ENCODE data around the gene MICAL3.

Gene MICAL3

GRCh38 chr22:18070041-18070440, 45.7 kb upstream of the MICAL3 start:
- no peaks in the 10 kb centered on the region; the same call in 1 of the 2 replicates for H3K27me3 ChIP-seq
- DNase-seq = no peak
- no peaks in the 10 kb centered on the region for H3K4me1 ChIP-seq
- H3K36me3 ChIP-seq = no peaks in the 10 kb centered on the region
- H3K4me3 ChIP-seq (ENCODE audit: low read depth, low read length) = no peak overlapping the region
- H3K9me3 ChIP-seq = no peaks in the 10 kb centered on the region
- no peak for TF ChIP-seq CTCF (IDR thresholded peaks at IDR 0.05; ENCODE audit: low read depth, low read length)

- Histone ChIP-seq H3K4me1 (no peaks in the 10 kb centered on the region), H3K9me3 (no peaks in the 10 kb centered on the region), H3K4me3 (ENCODE audit: low read depth, low read length) (no peak overlapping the region), H3K27me3 (no peaks in the 10 kb centered on the region; the same call in 1 of the 2 replicates), H3K36me3 (no peaks in the 10 kb centered on the region)
- TF ChIP-seq CTCF (IDR thresholded peaks at IDR 0.05; ENCODE audit: low read depth, low read length) = no peak
- no peak for DNase-seq
These were observed 44.7 kb upstream of the MICAL3 start for GRCh38 chr22:18069041-18069440.

- no peak for DNase-seq
- Histone ChIP-seq H3K4me3 (ENCODE audit: low read depth, low read length) (no peak overlapping the region), H3K4me1 (no peaks in the 10 kb centered on the region)
These were observed 44.1 kb upstream of the MICAL3 start for GRCh38 chr22:18068381-18068988.

GRCh38 chr22:18067548-18068341, 43.4 kb upstream of the MICAL3 start:
- no peak for TF ChIP-seq CTCF (IDR thresholded peaks at IDR 0.05; ENCODE audit: low read depth, low read length)
- DNase-seq = no peak
- no peaks in the 10 kb centered on the region for H3K36me3 ChIP-seq
- no peaks in the 10 kb centered on the region; the same call in 1 of the 2 replicates for H3K27me3 ChIP-seq
- no peaks in the 10 kb centered on the region for H3K4me1 ChIP-seq
- no peaks in the 10 kb centered on the region for H3K9me3 ChIP-seq
- no peak overlapping the region for H3K4me3 ChIP-seq (ENCODE audit: low read depth, low read length)

More at GRCh38 chr22:18068381-18068988, 44.1 kb upstream of the MICAL3 start:
- H3K27me3 ChIP-seq = no peaks in the 10 kb centered on the region; the same call in 1 of the 2 replicates
- no peak for TF ChIP-seq CTCF (IDR thresholded peaks at IDR 0.05; ENCODE audit: low read depth, low read length)
- H3K36me3 ChIP-seq = no peaks in the 10 kb centered on the region
- no peaks in the 10 kb centered on the region for H3K9me3 ChIP-seq

- no peaks in the 10 kb centered on the region for H3K36me3 ChIP-seq
- no peak for DNase-seq
- H3K4me3 ChIP-seq (ENCODE audit: low read depth, low read length) = no peak overlapping the region
- H3K27me3 ChIP-seq = no peaks in the 10 kb centered on the region; the same call in 1 of the 2 replicates
- no peak for TF ChIP-seq CTCF (IDR thresholded peaks at IDR 0.05; ENCODE audit: low read depth, low read length)
- no peaks in the 10 kb centered on the region for H3K4me1 ChIP-seq
- no peaks in the 10 kb centered on the region for H3K9me3 ChIP-seq
These were observed 42.8 kb upstream of the MICAL3 start for GRCh38 chr22:18067121-18067520.

Data from BE2C (cell line).